Measurements from ENCODE around the gene RRP15.

GRCh38 chr1:218347723-218348627 lies 62.9 kb downstream of the RRP15 start:
- TF ChIP-seq EZH2 (IDR thresholded peaks at IDR 0.05) (no peak), POLR2AphosphoS5 (IDR thresholded peaks at IDR 0.05; ENCODE audit: borderline replicate concordance, low read depth, low read length) (no peak), FOXP2 (optimal IDR thresholded peaks at IDR 0.05; ENCODE audit: control extremely low read depth, extremely low read length, insufficient read depth) (no peak)
